CD14-positive monocyte (primary cell): ENCODE data around the gene ITPRIPL1. TPM values are rescaled to one million over a fixed set of nuclear protein-coding genes. Genes with fewer than 3 reads are reported as not detected.

Source experiments
- DNase-seq, 3 donors: peaks; one replicate each; pipeline ENCODE4 v3.0.0-alpha.2; 2011 to 2022
- H2AFZ ChIP-seq: 2 replicates; pipeline ENCODE4 v1.6.0; 2012; ENCODE audit warnings: mild to moderate bottlenecking, low read depth, low read length, inconsistent platforms; ENCODE audit not compliant: insufficient read depth, poor library complexity, severe bottlenecking
- H3K27ac ChIP-seq, 2 donors: 1 replicate in 1 of 2; 2 replicates in 1 of 2; pipeline ENCODE4 v1.5.1; 2012 to 2013; ENCODE audit warnings: low read length in 2 of 2, control low read depth in 1 of 2, inconsistent platforms in 1 of 2, low read depth in 1 of 2, mild to moderate bottlenecking in 1 of 2
- H3K27me3 ChIP-seq, 2 donors: one replicate each; pipeline versions ENCODE4 v1.6.0 to v1.6.1; 2011 to 2013; ENCODE audit warnings: low read length in 2 of 2; ENCODE audit not compliant: control insufficient read depth in 2 of 2, insufficient read depth in 2 of 2
- H3K36me3 ChIP-seq, 2 donors: replicated peaks in 1 of 2; 1 replicate in 1 of 2; 2 replicates in 1 of 2; pipeline versions ENCODE4 v1.5.1 to v1.6.1; 2012 to 2013; ENCODE audit warnings: low read length in 2 of 2, control low read depth in 1 of 2, inconsistent platforms in 1 of 2, mild to moderate bottlenecking in 1 of 2; ENCODE audit not compliant: insufficient read depth in 2 of 2, control insufficient read depth in 1 of 2
- H3K4me1 ChIP-seq, 2 donors: 1 replicate in 1 of 2; 2 replicates in 1 of 2; pipeline versions ENCODE4 v1.5.1 to v1.6.1; 2012 to 2013; ENCODE audit warnings: low read length in 2 of 2, control low read depth in 1 of 2, inconsistent platforms in 1 of 2, mild to moderate bottlenecking in 1 of 2, moderate library complexity in 1 of 2; ENCODE audit not compliant: insufficient read depth in 2 of 2, control insufficient read depth in 1 of 2
- H3K4me2 ChIP-seq: replicated peaks from 2 replicates; pipeline ENCODE3; 2012; ENCODE audit warnings: low read length, moderate library complexity, mild to moderate bottlenecking; ENCODE audit not compliant: poor library complexity, severe bottlenecking; ENCODE audit errors: extremely low read depth
- H3K4me3 ChIP-seq, 3 experiments: fragments of 200-600 bp in 1 of 3; sonication (generic) in 1 of 3; replicated peaks in 1 of 3; 1 replicate in 2 of 3; 2 replicates in 1 of 3; pipeline ENCODE4 v1.5.1; 2011 to 2013; ENCODE audit warnings: low read length in 3 of 3, mild to moderate bottlenecking in 3 of 3, control low read depth in 2 of 3, low read depth in 2 of 3, inconsistent platforms in 1 of 3, moderate library complexity in 1 of 3
- H3K79me2 ChIP-seq: 2 replicates; pipeline ENCODE4 v1.6.0; 2012; ENCODE audit warnings: mild to moderate bottlenecking, control low read depth, inconsistent platforms, low read length, moderate library complexity; ENCODE audit not compliant: insufficient read depth
- H3K9ac ChIP-seq: 2 replicates; pipeline ENCODE4 v1.6.0; 2017; ENCODE audit warnings: low read length, mild to moderate bottlenecking; ENCODE audit not compliant: insufficient read depth, poor library complexity, severe bottlenecking
- H3K9me3 ChIP-seq, 2 donors: replicated peaks in 1 of 2; 1 replicate in 1 of 2; 2 replicates in 1 of 2; pipeline versions ENCODE4 v1.5.1 to v1.6.1; 2012 to 2013; ENCODE audit warnings: low read length in 2 of 2, control low read depth in 1 of 2; ENCODE audit not compliant: control insufficient read depth in 1 of 2, insufficient read depth in 1 of 2
- H4K20me1 ChIP-seq: 2 replicates; pipeline ENCODE4 v1.6.0; 2012; ENCODE audit warnings: mild to moderate bottlenecking, low read length, control low read depth, moderate library complexity; ENCODE audit not compliant: insufficient read depth
- H3K27ac Mint-ChIP-seq, 7 donors: one replicate each; pipeline ENCODE4 v1.8.0; 2020; ENCODE audit warnings: mild to moderate bottlenecking in 7 of 7, mixed read lengths in 7 of 7, moderate library complexity in 6 of 7, inconsistent platforms in 2 of 7
- H3K27me3 Mint-ChIP-seq, 3 donors: one replicate each; pipeline ENCODE4 v1.8.0; 2021 to 2022; ENCODE audit warnings: low read depth in 3 of 3, mild to moderate bottlenecking in 3 of 3, mixed read lengths in 3 of 3, moderate library complexity in 3 of 3, inconsistent platforms in 1 of 3
- H3K36me3 Mint-ChIP-seq, 2 donors: one replicate each; pipeline ENCODE4 v1.8.0; 2020; ENCODE audit warnings: mixed read lengths in 2 of 2, inconsistent platforms in 1 of 2, mild to moderate bottlenecking in 1 of 2
- H3K4me1 Mint-ChIP-seq: one replicate; pipeline ENCODE4 v1.8.0; 2020; ENCODE audit warnings: mild to moderate bottlenecking, mixed read lengths
- H3K4me3 Mint-ChIP-seq, 2 donors: one replicate each; pipeline ENCODE4 v1.8.0; 2020; ENCODE audit warnings: mild to moderate bottlenecking in 2 of 2, mixed read lengths in 2 of 2, moderate library complexity in 1 of 2
- H3K9me3 Mint-ChIP-seq, 7 donors: one replicate each; pipeline ENCODE4 v1.8.0; 2020 to 2022; ENCODE audit warnings: mixed read lengths in 7 of 7, mild to moderate bottlenecking in 6 of 7, moderate library complexity in 6 of 7, inconsistent platforms in 2 of 7
- CTCF ChIP-seq: fragments of 200-600 bp; IDR thresholded peaks from one replicate; pipeline ENCODE4 v1.8.0; 2022; ENCODE audit warnings: antibody characterized with exemption, mild to moderate bottlenecking
- WGBS: methylation state at CpG from one replicate; pipeline ENCODE4 v1.1.5; 2013; ENCODE audit warnings: missing lambda C conversion rate; ENCODE audit not compliant: insufficient coverage; 5-methylcytosine and 5-hydroxymethylcytosine counted together
- intact Hi-C, 2 donors: fragments of 100-400 bp; cut with micrococcal nuclease; formaldehyde crosslinking; loops; one replicate each; pipeline versions ENCODE4 v1.15.0 to v1.15.1; 2023
- polyA plus RNA-seq, 3 donors: library from polyadenylated mRNA; depleted of rRNA in 1 of 3; unstranded in 2 of 3; stranded (reverse) in 1 of 3; fragments of 300-500 nt in 2 of 3; fragments of >200 nt in 1 of 3; fragmentation: Illumina TruSeq in 2 of 3; gene quantifications; 1 replicate in 2 of 3; 2 replicates in 1 of 3; pipeline ENCODE4 v1.2.3, GENCODE V29; 2012 to 2021

ITPRIPL1 gene
- polyA plus RNA-seq, 3 donors: 0.18 to 0.50 (median 0.39) TPM

- peaks cover 32% of the 10 kb centered on the region for H3K4me1 Mint-ChIP-seq
- intact Hi-C loops: loop anchor here (2.0 to 5.0 kb wide), 2 partner anchors 31 to 39 kb away; partner anchors contain the start of genes CIAO1 (in 1 of the 2) and TMEM127 (in 1 of the 2)
Observed at GRCh38 chr2:96305979-96306308, 19.2 kb upstream of the ITPRIPL1 start.

GRCh38 chr2:96306370-96306769 is 18.7 kb upstream of the ITPRIPL1 start:
- Mint-ChIP-seq H3K4me1 (peaks cover 32% of the 10 kb centered on the region), H3K27ac (peak overlapping the region in 3 of 7 donors; percentile 82 to 98 (median 97)), H3K36me3 (peaks cover 28 to 31% of the 10 kb centered on the region in 2 donors), H3K9me3 (no peaks in the 10 kb centered on the region), H3K27me3 (peaks cover 0 to 3% (median 2%) of the 10 kb centered on the region in 3 donors), H3K4me3 (peak overlapping the region; percentile 98 to 99)
- Histone ChIP-seq H3K27ac (peak overlapping the region in 1 of 2 donors; percentile 90), H3K4me1 (peaks cover 13 to 19% of the 10 kb centered on the region in 2 donors), H3K4me2 (peak overlapping the region; percentile 93), H3K4me3 (peak overlapping the region in 2 of 3 experiments; percentile 83 to 97), H2AFZ (peak overlapping the region; percentile 96), H3K27me3 (no peaks in the 10 kb centered on the region), H4K20me1 (peaks cover 7% of the 10 kb centered on the region), H3K79me2 (peaks cover 52% of the 10 kb centered on the region), H3K36me3 (peaks cover 29 to 32% of the 10 kb centered on the region in 2 donors), H3K9me3 (no peaks in the 10 kb centered on the region), H3K9ac (peak overlapping the region; percentile 83)
- WGBS: 90% methylated on average over 2 of the region's 3 CpGs
- TF ChIP-seq CTCF: no peak
- no peak for DNase-seq
- intact Hi-C loops: loop anchor here in 1 of 2 donors (5.0 kb wide), 1 partner anchor 39 kb away; the partner anchor contains the start of genes CIAO1 and TMEM127

More at GRCh38 chr2:96305979-96306308, 19.2 kb upstream of the ITPRIPL1 start:
- Mint-ChIP-seq H3K27me3 (peaks cover 0 to 3% (median 2%) of the 10 kb centered on the region in 3 donors), H3K9me3 (no peaks in the 10 kb centered on the region), H3K27ac (peak overlapping the region; percentile 93 to 98 (median 97)), H3K36me3 (peaks cover 33 to 35% of the 10 kb centered on the region in 2 donors), H3K4me3 (peak overlapping the region; percentile 98 to 99)
- Histone ChIP-seq H3K9me3 (no peaks in the 10 kb centered on the region), H2AFZ (peak overlapping the region; percentile 96), H3K27me3 (no peaks in the 10 kb centered on the region), H3K79me2 (peaks cover 53% of the 10 kb centered on the region), H3K4me2 (peak overlapping the region; percentile 93), H3K9ac (peak overlapping the region; percentile 83), H3K4me1 (peaks cover 13 to 19% of the 10 kb centered on the region in 2 donors), H4K20me1 (peaks cover 10% of the 10 kb centered on the region), H3K36me3 (peaks cover 33 to 36% of the 10 kb centered on the region in 2 donors), H3K4me3 (peak overlapping the region; percentile 83 to 97 (median 93)), H3K27ac (peak overlapping the region; percentile 57 to 90)
- DNase-seq: no peak
- TF ChIP-seq CTCF: no peak
- WGBS: 26% methylated on average over 6 of the region's 9 CpGs
